Endothelial cell (in vitro differentiated cells): ENCODE measurements around the gene MFRP. TPM values are rescaled to one million over a fixed set of nuclear protein-coding genes. Genes with fewer than 3 reads are reported as not detected.
A peak's percentile ranks its signal among the peaks of the same experiment; 100 is the strongest.

Source experiments
- DNase-seq: peaks from one replicate; pipeline ENCODE4 v3.0.0; 2021; ENCODE audit warnings: low spot score
- H3K27ac Mint-ChIP-seq: one replicate; pipeline ENCODE4 v1.8.0; 2021; ENCODE audit warnings: mixed read lengths, inconsistent platforms; ENCODE audit not compliant: unreplicated experiment
- H3K27me3 Mint-ChIP-seq: one replicate; pipeline ENCODE4 v1.8.0; 2021; ENCODE audit warnings: mild to moderate bottlenecking, moderate library complexity, mixed read lengths, inconsistent platforms; ENCODE audit not compliant: unreplicated experiment
- H3K36me3 Mint-ChIP-seq: one replicate; pipeline ENCODE4 v1.8.0; 2021; ENCODE audit warnings: mild to moderate bottlenecking, low read depth, mixed read lengths, inconsistent platforms; ENCODE audit not compliant: unreplicated experiment
- H3K4me1 Mint-ChIP-seq: one replicate; pipeline ENCODE4 v1.8.0; 2021; ENCODE audit warnings: mild to moderate bottlenecking, mixed read lengths, inconsistent platforms; ENCODE audit not compliant: unreplicated experiment
- H3K4me3 Mint-ChIP-seq: one replicate; pipeline ENCODE4 v1.8.0; 2021; ENCODE audit warnings: mild to moderate bottlenecking, mixed read lengths, inconsistent platforms; ENCODE audit not compliant: unreplicated experiment
- H3K9me3 Mint-ChIP-seq: one replicate; pipeline ENCODE4 v1.8.0; 2021; ENCODE audit warnings: mixed read lengths, inconsistent platforms; ENCODE audit not compliant: unreplicated experiment
- total RNA-seq: library from RNA; stranded (reverse); fragmentation: NEBNext Ultra II Directional; extraction: Animal tissue kit (Norgen Biotek cat#: 25700); gene quantifications from one replicate; pipeline ENCODE4 v1.2.1, GENCODE V29; 2021; ENCODE audit not compliant: unreplicated experiment
- TF ChIP-seq, protein P1 (sequence below): fragments of 200-600 bp; sonication (generic); IDR thresholded peaks from one replicate; pipeline ENCODE4 v1.5.0; 2021; ENCODE audit warnings: antibody characterized with exemption; ENCODE audit not compliant: unreplicated experiment

MFRP gene
- total RNA-seq, 1 donor from 2014 or later: 0.13 TPM

DNA sequence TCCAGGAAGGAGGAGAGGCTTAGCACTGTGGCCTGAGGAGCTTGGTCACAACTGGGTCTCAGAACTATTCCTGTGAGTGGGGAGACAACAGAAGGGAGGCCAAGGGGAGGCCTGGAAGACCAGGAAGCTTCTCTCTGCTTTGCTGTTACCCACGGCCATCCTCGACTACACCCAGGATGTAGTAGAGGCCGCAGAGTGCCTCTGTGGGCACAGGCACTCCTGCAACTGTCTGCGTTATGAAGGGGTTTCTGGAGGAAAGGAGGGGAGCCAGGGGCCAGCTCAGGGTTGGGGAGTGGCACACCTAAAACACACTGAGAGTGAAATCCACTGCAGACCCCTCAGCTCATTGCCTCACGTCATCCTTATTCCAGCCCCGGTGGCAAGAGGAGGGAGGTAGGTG lies 3.8 kb upstream of the MFRP start:
- Mint-ChIP-seq H3K27ac (peak overlapping the region; percentile 15), H3K9me3 (no peaks in the 10 kb centered on the region), H3K4me3 (no peak overlapping the region), H3K36me3 (no peaks in the 10 kb centered on the region), H3K4me1 (peaks cover 7% of the 10 kb centered on the region), H3K27me3 (peaks cover 8% of the 10 kb centered on the region)
- DNase-seq: no peak
- TF ChIP-seq, protein P1, sequence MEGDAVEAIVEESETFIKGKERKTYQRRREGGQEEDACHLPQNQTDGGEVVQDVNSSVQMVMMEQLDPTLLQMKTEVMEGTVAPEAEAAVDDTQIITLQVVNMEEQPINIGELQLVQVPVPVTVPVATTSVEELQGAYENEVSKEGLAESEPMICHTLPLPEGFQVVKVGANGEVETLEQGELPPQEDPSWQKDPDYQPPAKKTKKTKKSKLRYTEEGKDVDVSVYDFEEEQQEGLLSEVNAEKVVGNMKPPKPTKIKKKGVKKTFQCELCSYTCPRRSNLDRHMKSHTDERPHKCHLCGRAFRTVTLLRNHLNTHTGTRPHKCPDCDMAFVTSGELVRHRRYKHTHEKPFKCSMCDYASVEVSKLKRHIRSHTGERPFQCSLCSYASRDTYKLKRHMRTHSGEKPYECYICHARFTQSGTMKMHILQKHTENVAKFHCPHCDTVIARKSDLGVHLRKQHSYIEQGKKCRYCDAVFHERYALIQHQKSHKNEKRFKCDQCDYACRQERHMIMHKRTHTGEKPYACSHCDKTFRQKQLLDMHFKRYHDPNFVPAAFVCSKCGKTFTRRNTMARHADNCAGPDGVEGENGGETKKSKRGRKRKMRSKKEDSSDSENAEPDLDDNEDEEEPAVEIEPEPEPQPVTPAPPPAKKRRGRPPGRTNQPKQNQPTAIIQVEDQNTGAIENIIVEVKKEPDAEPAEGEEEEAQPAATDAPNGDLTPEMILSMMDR: no peak

DNA sequence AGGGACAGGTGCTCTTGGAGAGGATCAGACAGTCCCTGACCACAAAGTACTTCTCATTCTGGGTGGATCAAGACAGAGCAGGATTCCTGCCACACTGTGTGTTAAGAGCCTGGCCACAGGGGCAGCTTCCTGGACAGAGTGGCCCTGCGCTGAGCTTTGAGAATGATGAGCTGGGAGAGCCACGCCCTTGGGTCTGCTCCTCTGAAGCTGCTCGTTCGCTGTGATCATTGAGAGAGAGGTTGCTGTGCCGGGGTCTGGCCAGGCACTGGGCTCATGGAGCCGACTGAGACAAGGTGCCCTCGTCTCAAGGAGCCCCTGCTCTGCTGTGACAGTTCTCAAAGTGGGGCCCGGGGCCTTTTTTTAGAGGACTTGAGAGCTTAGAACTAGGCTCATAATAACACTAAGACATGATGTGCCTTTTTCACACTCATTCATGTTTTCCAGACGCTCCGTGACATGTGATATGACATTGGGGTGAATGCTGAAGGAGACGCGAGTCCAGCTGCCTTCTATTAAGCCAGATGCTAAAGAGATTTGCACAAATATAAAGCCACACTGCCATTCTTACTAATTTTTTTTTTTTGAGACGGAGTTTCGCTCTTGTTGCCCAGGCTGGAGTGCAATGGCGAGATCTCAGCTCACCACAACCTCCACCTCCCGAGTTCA lies 1.6 kb upstream of the MFRP start:
- no peak for DNase-seq
- H3K36me3 Mint-ChIP-seq: no peaks in the 10 kb centered on the region
- H3K4me1 Mint-ChIP-seq: peaks cover 9% of the 10 kb centered on the region
- H3K4me3 Mint-ChIP-seq: no peak overlapping the region
- TF ChIP-seq, protein P1: no peak
- H3K9me3 Mint-ChIP-seq: no peaks in the 10 kb centered on the region
- no peak overlapping the region for H3K27ac Mint-ChIP-seq
- peaks cover 11% of the 10 kb centered on the region for H3K27me3 Mint-ChIP-seq

DNA sequence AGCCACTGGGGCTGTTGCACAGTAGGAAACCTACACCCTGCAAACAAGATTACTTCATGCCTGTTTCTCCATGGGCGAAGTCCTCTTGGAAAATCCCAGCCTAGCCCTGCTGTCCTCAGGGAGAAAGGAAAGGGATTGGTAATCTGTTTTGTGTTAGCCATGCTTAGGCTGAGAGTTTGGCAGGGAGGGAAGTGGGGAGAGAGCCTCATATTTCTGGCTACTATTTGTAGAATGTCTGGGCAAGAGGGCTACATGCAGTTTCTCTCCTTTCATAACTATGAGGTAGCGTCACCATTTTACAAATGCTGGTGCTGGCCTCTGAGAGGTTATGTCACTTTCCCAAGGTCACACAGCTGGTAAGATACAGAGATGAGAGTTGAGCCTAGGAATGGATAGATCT lies 737 bp upstream of the MFRP start:
- peaks cover 9% of the 10 kb centered on the region for H3K4me1 Mint-ChIP-seq
- H3K9me3 Mint-ChIP-seq: no peaks in the 10 kb centered on the region
- no peak overlapping the region for H3K4me3 Mint-ChIP-seq
- no peak overlapping the region for H3K27ac Mint-ChIP-seq
- DNase-seq: no peak
- H3K27me3 Mint-ChIP-seq: peaks cover 14% of the 10 kb centered on the region
- no peaks in the 10 kb centered on the region for H3K36me3 Mint-ChIP-seq
- TF ChIP-seq, protein P1: no peak

DNA sequence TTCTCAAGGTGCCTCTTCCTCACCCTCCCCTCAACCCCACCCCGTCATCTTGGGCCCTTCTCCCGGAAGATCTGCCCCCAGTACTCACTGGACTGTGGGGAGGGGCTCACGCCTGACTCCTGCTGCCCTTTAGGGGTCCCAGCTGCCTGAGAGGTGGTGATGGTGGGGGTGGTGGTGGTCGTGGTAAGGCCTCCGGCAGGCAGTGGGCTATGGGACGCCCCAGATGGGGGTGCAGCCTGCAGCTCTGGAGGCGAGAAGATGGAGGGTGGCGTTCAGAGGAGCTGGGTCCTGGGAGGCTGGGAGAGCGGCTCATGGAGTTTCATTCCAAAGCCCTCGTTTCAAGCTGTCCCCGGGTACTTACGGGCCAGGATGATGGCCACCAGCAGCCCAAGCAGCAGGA lies 820 bp downstream of the MFRP start:
- Mint-ChIP-seq H3K27ac (no peak overlapping the region), H3K36me3 (no peaks in the 10 kb centered on the region), H3K4me3 (no peak overlapping the region), H3K27me3 (peaks cover 20% of the 10 kb centered on the region), H3K4me1 (peaks cover 15% of the 10 kb centered on the region), H3K9me3 (no peaks in the 10 kb centered on the region)
- no peak for DNase-seq
- TF ChIP-seq, protein P1: no peak

DNA sequence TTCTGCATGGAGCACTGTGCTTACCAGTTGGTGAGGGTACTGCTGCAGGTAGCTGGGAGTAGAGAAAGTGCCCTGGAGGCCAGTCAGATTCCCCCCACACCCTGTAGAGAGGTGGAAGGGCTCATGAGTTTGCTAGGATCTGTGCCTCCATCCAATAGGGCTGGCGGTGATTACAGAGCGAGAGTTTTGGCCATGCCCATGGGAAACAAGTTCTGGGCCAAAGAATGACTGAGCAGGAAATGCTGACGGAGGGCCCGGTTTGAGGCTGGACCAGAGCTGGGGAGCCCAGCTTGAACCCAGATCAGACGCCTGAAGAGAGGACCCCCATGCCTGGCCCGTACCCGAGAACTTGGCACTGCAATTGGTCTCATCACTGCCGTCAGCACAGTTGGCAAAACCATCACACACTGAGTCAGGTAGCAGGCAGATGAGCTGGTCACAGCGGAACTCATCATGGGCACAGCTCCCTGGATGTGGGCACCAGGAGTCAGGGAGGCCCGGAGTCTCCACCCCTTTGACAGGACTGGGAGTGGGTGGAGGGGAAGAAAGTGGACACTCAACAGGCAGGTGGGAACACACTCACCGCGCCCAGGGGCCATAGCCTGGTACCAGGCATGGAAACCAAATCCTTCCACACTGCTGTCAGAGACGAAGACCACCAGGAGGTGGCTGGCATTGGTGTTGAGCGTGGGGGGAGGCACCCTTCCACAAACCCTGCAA lies 2.1 kb downstream of the MFRP start:
- TF ChIP-seq, protein P1: no peak

More for the DNA sequence above, 2.1 kb downstream of the MFRP start:
- H3K36me3 Mint-ChIP-seq: no peaks in the 10 kb centered on the region
- H3K27ac Mint-ChIP-seq: no peak overlapping the region
- H3K4me1 Mint-ChIP-seq: peaks cover 11% of the 10 kb centered on the region
- H3K27me3 Mint-ChIP-seq: peaks cover 21% of the 10 kb centered on the region
- no peak overlapping the region for H3K4me3 Mint-ChIP-seq
- DNase-seq: no peak
- no peaks in the 10 kb centered on the region for H3K9me3 Mint-ChIP-seq
